Stomach (tissue), 4 donors: ENCODE measurements around the gene ZNF462.

Experiments used
- CTCF ChIP-seq, 7 experiments: fragments of 450-650 bp in 4 of 7; fragments of 200-600 bp in 3 of 7; sonication (generic) in 3 of 7; IDR thresholded peaks; one replicate each; pipeline ENCODE4 v1.5.1; 2016 to 2019; ENCODE audit warnings: antibody characterized with exemption in 7 of 7, control low read depth in 2 of 7, mild to moderate bottlenecking in 1 of 7
- EP300 ChIP-seq: sonication (generic); formaldehyde crosslinking; IDR thresholded peaks from one replicate; pipeline ENCODE4 v1.6.1; 2017; ENCODE audit warnings: antibody characterized with exemption
- POLR2A ChIP-seq, 4 donors: fragments of 450-650 bp; IDR thresholded peaks; one replicate each; pipeline ENCODE4 v1.6.1; 2016; ENCODE audit warnings: antibody characterized with exemption in 4 of 4, control low read depth in 2 of 4, mild to moderate bottlenecking in 1 of 4, moderate library complexity in 1 of 4
- POLR2AphosphoS5 ChIP-seq, 3 donors: sonication (generic); formaldehyde crosslinking; IDR thresholded peaks; one replicate each; pipeline ENCODE4 v1.6.1; 2016; ENCODE audit warnings: antibody characterized with exemption in 3 of 3

GRCh38 chr9:106891286-106891685 is 28.3 kb downstream of the ZNF462 start:
- TF ChIP-seq CTCF (IDR thresholded peaks at IDR 0.05) = no peak
- TF ChIP-seq POLR2A (IDR thresholded peaks at IDR 0.05) = no peak
- no peak for TF ChIP-seq EP300
- no peak for TF ChIP-seq POLR2AphosphoS5 (IDR thresholded peaks at IDR 0.05)
